HG03457 (cell line): ENCODE data around the gene MLKL.

Source experiments
- ATAC-seq: cut with Tn5 transposase; IDR thresholded peaks from one replicate; pipeline ENCODE4 v1.9.1; 2021; ENCODE audit warnings: moderate number of reproducible peaks; ENCODE audit not compliant: unreplicated experiment

Gene MLKL

GRCh38 chr16:74700438-74701225, at the start of gene MLKL:
Gene MLKL, minus strand, starts transcription at chr16:74700862. Its CDS starts 5,105 bp downstream, at chr16:74695757.
- no peak for ATAC-seq

- ATAC-seq: no peak
Observed at GRCh38 chr16:74749291-74750055, 48.8 kb upstream of the MLKL start.

- ATAC-seq: no peak
Observed at GRCh38 chr16:74748616-74749026, 48.0 kb upstream of the MLKL start.

GRCh38 chr16:74747716-74748615, 47.3 kb upstream of the MLKL start:
- no peak for ATAC-seq

- no peak for ATAC-seq
Observed at GRCh38 chr16:74745926-74746325, 45.3 kb upstream of the MLKL start.

GRCh38 chr16:74745109-74745615, 44.5 kb upstream of the MLKL start:
- no peak for ATAC-seq

- no peak for ATAC-seq
Observed at GRCh38 chr16:74744566-74744965, 43.9 kb upstream of the MLKL start.

- no peak for ATAC-seq
Observed at GRCh38 chr16:74743668-74744299, 43.1 kb upstream of the MLKL start.

GRCh38 chr16:74743045-74743667, 42.5 kb upstream of the MLKL start:
- ATAC-seq: no peak

GRCh38 chr16:74742051-74742481, 41.4 kb upstream of the MLKL start:
- ATAC-seq: no peak

GRCh38 chr16:74740795-74741304, 40.2 kb upstream of the MLKL start:
- ATAC-seq: no peak

- no peak for ATAC-seq
Observed at GRCh38 chr16:74739275-74739674, 38.6 kb upstream of the MLKL start.

- no peak for ATAC-seq
Observed at GRCh38 chr16:74738816-74739215, 38.2 kb upstream of the MLKL start.

- no peak for ATAC-seq
Observed at GRCh38 chr16:74738113-74738541, 37.5 kb upstream of the MLKL start.

- no peak for ATAC-seq
Observed at GRCh38 chr16:74737521-74737920, 36.9 kb upstream of the MLKL start.

GRCh38 chr16:74736531-74737157, 36.0 kb upstream of the MLKL start:
- ATAC-seq: no peak

GRCh38 chr16:74735554-74735953, 34.9 kb upstream of the MLKL start:
- no peak for ATAC-seq

GRCh38 chr16:74735162-74735452, 34.4 kb upstream of the MLKL start:
- ATAC-seq: no peak

GRCh38 chr16:74734361-74735161, 33.9 kb upstream of the MLKL start:
- no peak for ATAC-seq
